ENCODE measurements around the gene KIF23. TPM values are rescaled to one million over a fixed set of nuclear protein-coding genes. Genes with fewer than 3 reads are reported as not detected.

The KIF23 gene
- total RNA-seq, 4 donors from 2014 or later = 2.6 to 39.3 (median 4.3) TPM

- no peak for DNase-seq
- no peak overlapping the region for H3K27ac ChIP-seq
- no peaks in the 10 kb centered on the region for H3K36me3 ChIP-seq
- no peak overlapping the region for H3K4me3 ChIP-seq
- intact Hi-C loops (cut with DNase I; ENCODE audit: low total_unique reads) = no loop called here
- H3K9me3 ChIP-seq = no peaks in the 10 kb centered on the region
- H3K27me3 ChIP-seq = no peaks in the 10 kb centered on the region
- TF ChIP-seq POLR2A (IDR thresholded peaks at IDR 0.05) (no peak), CTCF (IDR thresholded peaks at IDR 0.05) (no peak)
- no peaks in the 10 kb centered on the region for H3K4me1 ChIP-seq
Measured at GRCh38 chr15:69467636-69468035, 53.5 kb downstream of the KIF23 start.

GRCh38 chr15:69468241-69469121 lies 54.3 kb downstream of the KIF23 start:
- DNase-seq = no peak
- H3K9me3 ChIP-seq = no peaks in the 10 kb centered on the region
- TF ChIP-seq CTCF (IDR thresholded peaks at IDR 0.05) (no peak), POLR2A (IDR thresholded peaks at IDR 0.05) (no peak)
- no peaks in the 10 kb centered on the region for H3K27me3 ChIP-seq
- H3K27ac ChIP-seq = no peak overlapping the region
- intact Hi-C loops (cut with DNase I; ENCODE audit: low total_unique reads) = no loop called here
- no peak overlapping the region for H3K4me3 ChIP-seq
- no peaks in the 10 kb centered on the region for H3K36me3 ChIP-seq
- no peaks in the 10 kb centered on the region for H3K4me1 ChIP-seq

- no peaks in the 10 kb centered on the region for H3K4me1 ChIP-seq
- no peak for TF ChIP-seq POLR2A (IDR thresholded peaks at IDR 0.05)
- no peak for TF ChIP-seq CTCF (IDR thresholded peaks at IDR 0.05)
- no peak overlapping the region for H3K4me3 ChIP-seq
- DNase-seq = no peak
- no peaks in the 10 kb centered on the region for H3K27me3 ChIP-seq
- H3K36me3 ChIP-seq = no peaks in the 10 kb centered on the region
- H3K27ac ChIP-seq = no peak overlapping the region
- H3K9me3 ChIP-seq = no peaks in the 10 kb centered on the region
- intact Hi-C loops (cut with DNase I; ENCODE audit: low total_unique reads) = no loop called here
Measured at GRCh38 chr15:69469467-69470201, 55.5 kb downstream of the KIF23 start.

GRCh38 chr15:69472046-69472445 lies 57.9 kb downstream of the KIF23 start:
- Histone ChIP-seq H3K27me3 (no peaks in the 10 kb centered on the region), H3K27ac (no peak overlapping the region), H3K4me1 (no peaks in the 10 kb centered on the region), H3K9me3 (no peaks in the 10 kb centered on the region), H3K4me3 (no peak overlapping the region), H3K36me3 (no peaks in the 10 kb centered on the region)
- TF ChIP-seq POLR2A (IDR thresholded peaks at IDR 0.05) = no peak
- no peak for DNase-seq
- intact Hi-C loops (cut with DNase I; ENCODE audit: low total_unique reads) = no loop called here

- Histone ChIP-seq H3K4me1 (no peaks in the 10 kb centered on the region), H3K4me3 (no peak overlapping the region), H3K27me3 (no peaks in the 10 kb centered on the region), H3K36me3 (no peaks in the 10 kb centered on the region), H3K9me3 (no peaks in the 10 kb centered on the region), H3K27ac (no peak overlapping the region)
- DNase-seq = no peak
- no peak for TF ChIP-seq POLR2A (IDR thresholded peaks at IDR 0.05)
- no peak for TF ChIP-seq CTCF (IDR thresholded peaks at IDR 0.05)
- intact Hi-C loops (cut with DNase I; ENCODE audit: low total_unique reads) = no loop called here
Measured at GRCh38 chr15:69472562-69472961, 58.4 kb downstream of the KIF23 start.

Data from uterus (tissue), 4 donors.